Stimulated activated CD8-positive, alpha-beta memory T cell treated with anti-CD3 and anti-CD28 coated beads, Interleukin-4, amount 100 ng/mL, for 1 hour (primary cell): ENCODE measurements around the gene HIBCH.
A peak's percentile ranks its signal among the peaks of the same experiment; 100 is the strongest.
"Not testable (repeated sequence)": the region's sequence is repeated elsewhere in the genome, so short reads cannot be mapped to it uniquely, and the experiment has no call there.

Experiments used
- DNase-seq, 2 donors: peaks; one replicate each; pipeline ENCODE4 v3.0.0-alpha.2; 2020; ENCODE audit warnings: low read depth in 2 of 2, low spot score in 1 of 2

HIBCH gene, protein sequence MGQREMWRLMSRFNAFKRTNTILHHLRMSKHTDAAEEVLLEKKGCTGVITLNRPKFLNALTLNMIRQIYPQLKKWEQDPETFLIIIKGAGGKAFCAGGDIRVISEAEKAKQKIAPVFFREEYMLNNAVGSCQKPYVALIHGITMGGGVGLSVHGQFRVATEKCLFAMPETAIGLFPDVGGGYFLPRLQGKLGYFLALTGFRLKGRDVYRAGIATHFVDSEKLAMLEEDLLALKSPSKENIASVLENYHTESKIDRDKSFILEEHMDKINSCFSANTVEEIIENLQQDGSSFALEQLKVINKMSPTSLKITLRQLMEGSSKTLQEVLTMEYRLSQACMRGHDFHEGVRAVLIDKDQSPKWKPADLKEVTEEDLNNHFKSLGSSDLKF

GRCh38 chr2:190319555-190320498 lies at the start of gene HIBCH:
Gene HIBCH (minus strand): TSS chr2:190319826. CDS start chr2:190319750, 76 bp downstream.
- DNase-seq, result peak; percentile 67 to 72

GRCh38 chr2:190367091-190367490 lies 47.5 kb upstream of the HIBCH start:
- DNase-seq, result no peak

DNA sequence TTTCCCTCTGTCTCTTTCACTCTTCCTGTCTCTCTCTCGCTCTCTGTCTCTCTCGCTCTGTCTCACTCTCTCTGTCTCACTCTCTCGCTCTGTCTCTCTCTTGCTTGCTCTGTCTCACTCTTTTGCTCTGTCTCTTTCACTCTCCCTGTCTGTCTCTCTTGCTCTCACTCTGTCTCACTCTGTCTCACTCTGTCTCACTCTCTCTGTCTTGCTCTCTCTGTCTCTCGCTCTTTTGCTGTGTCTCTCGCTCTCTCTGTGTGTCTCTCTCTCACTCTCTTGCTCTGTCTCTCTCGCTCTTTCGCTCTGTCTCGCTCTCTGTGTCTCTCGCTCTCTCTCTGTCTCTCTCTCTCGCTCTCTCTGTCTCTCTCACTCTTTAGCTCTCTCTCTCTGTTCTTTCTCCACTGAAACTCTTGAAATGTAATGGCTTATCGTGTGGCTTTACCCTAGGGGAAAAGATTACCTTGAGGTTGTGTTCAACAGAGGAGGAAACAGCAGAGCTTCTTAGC lies 46.7 kb upstream of the HIBCH start:
- DNase-seq, result no peak

GRCh38 chr2:190365499-190366204 lies 46.0 kb upstream of the HIBCH start:
- no peak for DNase-seq

DNA sequence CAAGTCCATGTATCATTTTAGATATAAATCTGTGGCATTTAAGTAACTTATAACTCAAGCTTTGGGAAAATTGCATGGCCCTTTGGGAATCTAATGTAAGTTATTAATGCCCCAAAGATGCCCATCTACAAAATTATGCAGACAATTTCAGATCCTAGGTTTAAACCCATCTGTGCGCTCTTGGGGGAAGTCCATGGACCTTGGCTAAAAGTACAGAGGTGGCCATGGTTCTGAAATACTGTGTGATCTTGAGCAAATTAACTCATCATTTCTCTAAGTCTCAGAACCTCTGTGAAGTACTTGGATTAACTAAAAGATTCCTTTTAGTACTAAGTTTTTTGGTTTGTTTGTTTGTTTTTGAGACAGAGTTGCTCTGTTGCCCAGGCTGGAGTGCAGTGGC lies 43.3 kb upstream of the HIBCH start:
- no peak for DNase-seq

GRCh38 chr2:190361572-190361971 lies 41.9 kb upstream of the HIBCH start:
- no peak for DNase-seq

GRCh38 chr2:190360965-190361364 lies 41.3 kb upstream of the HIBCH start:
- no peak for DNase-seq

GRCh38 chr2:190360561-190360960 lies 40.9 kb upstream of the HIBCH start:
- no peak for DNase-seq

DNA sequence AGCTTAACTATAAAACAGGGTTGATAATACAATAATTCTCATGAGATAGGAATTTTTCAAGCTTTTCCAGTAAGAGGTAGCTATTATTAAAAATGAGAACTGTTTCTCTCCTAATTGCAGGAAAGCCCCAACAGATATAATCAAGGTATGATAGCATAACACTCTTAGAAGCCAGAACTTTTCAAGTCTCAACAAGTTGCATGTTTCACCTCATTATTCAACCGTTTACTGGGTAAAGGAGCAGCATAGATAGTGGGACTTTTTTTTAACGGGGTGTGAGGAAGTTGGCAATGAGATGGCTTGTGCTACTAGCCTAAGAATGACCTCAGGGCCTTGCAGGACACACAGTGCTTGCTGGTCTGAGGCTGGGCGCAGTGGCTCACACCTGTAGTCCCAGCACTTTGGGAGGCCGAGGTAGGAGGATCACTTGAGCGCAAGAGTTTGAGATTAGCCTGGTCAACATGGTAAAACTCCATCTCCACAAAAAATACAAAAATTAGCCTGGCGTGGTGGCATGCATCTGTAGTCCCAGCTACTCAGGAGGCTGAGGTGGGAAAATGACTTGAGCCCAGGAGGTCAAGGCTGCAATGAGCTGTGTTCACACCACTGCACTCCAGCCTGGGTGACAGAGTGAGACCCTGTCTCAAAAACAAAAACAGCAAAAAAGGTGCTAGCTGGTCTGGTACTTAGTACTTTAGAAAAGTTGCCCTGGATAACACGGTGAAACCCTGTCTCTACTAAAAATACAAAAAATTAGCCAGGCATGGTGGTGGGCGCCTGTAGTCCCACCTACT lies 39.2 kb upstream of the HIBCH start:
- not testable (repeated sequence) for DNase-seq

GRCh38 chr2:190357600-190357999 lies 38.0 kb upstream of the HIBCH start:
- DNase-seq, result no peak

DNA sequence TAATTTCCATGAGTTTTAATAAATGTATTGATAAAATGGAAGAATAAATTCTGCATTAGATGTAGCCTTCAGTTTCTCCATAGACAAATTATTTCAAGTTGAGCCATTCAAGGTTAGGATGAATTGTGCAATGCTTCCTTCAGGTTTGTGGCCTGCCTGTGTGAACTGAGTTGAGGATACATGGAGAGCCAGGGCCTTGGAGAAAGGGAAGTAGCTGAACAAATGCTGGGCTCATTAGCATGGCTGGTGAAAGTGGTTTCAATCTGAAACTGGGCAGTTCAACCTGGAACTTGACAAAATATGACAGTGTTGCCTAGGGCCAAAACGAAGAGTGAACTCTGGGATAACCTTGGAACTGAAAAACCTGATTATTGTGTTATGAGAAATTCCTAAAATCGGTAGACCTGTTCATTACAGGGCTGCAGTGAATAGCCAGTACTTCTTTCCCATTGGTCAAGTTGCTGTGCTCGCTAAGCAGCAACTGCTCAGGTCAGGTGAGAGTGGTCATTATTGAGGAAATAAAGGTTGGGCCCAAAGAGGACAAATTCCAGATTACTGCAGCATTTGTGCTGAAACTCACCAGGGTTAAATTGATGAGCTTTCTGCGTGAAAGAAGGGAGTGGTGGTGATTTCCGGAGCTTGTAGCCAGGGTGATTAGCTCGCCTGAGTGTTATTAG lies 36.5 kb upstream of the HIBCH start:
- no peak for DNase-seq

DNA sequence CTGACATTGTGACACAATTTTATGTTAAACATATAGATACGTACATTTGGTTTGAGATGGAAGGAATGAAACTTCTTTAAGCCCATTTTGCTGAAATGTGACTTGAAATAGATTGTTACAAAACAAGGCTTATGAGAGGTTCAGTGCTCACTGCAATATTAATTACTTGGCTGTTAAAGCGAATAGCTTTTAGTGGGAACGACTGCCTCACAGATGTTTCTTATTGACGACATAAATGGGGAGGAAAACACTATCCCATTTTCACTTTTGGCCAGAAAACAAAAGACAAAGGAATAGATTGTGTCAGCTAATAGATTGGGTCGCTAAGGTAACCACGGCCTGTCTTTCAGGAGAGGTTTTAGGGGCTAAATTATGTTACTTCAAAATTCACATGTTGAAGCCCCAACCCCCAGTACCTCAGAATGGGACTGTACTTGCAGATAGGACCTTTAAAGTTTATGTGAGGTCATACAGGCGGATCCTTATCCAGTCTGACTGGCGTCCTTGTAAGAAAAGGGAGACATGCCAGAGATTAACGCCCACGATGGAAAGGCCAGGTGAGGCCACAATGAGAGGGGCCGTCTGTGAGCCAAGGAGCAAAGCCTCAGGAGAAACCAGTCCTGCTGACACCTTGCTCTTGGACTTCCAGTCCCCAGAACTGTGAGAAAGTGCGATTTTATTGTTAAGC lies 34.5 kb upstream of the HIBCH start:
- no peak for DNase-seq

DNA sequence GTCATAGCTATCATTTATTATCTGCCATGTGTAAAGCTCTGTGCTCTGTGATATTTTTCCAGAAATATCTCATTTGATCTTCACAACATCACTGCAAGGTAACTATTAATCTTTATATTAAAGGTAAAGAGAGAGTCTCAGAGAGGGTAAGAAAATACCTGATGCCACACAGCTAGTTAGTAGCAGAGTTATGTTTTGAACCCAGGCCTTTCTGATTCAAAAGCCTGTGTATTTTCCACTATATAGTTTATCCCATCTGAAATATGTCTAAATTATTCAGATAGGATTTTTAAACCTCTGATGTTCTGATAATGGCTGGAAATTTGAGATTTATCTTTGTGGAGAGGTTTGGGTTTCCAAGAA lies 33.9 kb upstream of the HIBCH start:
- DNase-seq, result no peak

GRCh38 chr2:190352668-190353536 lies 33.3 kb upstream of the HIBCH start:
- DNase-seq, result no peak

DNA sequence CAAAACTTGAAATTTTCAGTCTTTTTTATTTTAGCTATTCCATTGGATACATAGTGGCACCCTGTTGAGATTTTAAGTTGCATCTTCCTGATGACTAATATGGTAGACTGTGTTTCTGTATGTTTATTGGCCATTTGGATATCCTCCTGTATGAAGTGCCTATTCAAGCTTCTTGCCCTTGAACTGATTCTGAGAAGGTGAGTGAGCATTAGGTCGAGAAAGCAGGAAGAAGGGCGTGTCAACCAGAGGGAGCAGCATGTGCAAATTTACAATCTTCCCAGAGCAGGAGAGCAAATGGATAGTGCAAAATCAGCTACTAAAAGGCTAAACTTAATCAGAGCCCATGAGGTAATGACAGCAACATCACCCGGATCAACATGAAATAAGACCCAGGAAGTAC lies 32.3 kb upstream of the HIBCH start:
- DNase-seq, result no peak

DNA sequence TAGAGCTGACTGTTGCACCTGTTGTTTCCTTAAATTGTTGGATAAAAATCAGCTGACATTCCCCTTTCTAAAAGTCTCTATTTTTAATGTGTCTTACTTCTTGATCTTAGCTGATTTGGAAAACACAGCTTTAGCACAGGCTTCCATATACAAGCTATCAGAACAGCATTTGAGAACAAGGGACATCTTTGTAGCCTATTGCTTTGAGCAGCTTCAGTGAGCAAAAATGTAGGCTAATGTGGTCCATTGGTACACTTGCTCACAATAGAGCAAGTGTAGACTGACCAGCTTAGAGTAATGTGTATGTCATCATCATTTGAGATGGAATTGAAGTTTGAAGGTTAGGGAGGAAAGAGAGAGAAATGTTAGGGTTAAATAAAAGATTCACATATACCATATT lies 30.7 kb upstream of the HIBCH start:
- no peak for DNase-seq

- no peak for DNase-seq
Measured at GRCh38 chr2:190344276-190344827, 24.7 kb upstream of the HIBCH start.
